Inferior parietal cortex (tissue), 1 donor: ENCODE measurements around the gene BRSK2.

Source experiments
- DNase-seq: peaks from one replicate; pipeline ENCODE4 v3.0.0-alpha.2; 2016; ENCODE audit errors: extremely low spot score

BRSK2 gene

DNA sequence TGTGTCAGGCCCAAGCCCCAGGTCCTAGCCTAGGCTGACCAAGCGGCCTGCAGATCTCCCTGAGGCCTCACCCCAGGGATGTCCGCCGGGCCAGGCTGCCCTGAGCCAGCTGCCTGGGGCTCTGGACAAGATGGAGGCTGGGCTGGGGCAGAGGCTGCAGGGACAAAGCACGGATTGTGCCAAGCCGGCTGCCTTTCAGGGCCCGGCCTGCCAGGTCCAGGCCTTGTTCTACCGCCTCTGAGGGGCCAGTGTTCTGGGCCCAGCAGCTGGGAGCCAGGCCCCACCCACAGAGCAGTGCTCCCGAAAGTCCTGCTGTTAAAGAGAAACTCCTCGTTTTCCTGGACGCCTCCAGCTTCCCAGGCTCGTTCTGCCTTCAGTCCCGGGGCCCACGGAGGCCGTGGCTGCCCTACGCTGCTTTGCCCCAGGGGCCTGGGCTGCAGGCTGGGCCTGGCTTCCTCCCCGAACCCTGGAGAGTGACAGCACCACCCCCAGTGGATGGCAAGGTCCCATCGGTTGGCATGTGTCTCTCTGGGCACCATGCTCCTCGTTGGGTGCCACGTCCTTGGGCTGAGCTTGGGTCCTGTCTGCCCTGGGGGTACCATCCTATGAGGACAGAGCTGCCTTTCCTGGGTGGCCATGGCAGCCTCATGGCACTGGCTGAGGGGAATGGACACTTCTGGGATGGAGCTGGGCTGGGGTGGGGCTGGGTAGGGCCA lies 7.6 kb downstream of the BRSK2 start:
- DNase-seq: peak; percentile 85

DNA sequence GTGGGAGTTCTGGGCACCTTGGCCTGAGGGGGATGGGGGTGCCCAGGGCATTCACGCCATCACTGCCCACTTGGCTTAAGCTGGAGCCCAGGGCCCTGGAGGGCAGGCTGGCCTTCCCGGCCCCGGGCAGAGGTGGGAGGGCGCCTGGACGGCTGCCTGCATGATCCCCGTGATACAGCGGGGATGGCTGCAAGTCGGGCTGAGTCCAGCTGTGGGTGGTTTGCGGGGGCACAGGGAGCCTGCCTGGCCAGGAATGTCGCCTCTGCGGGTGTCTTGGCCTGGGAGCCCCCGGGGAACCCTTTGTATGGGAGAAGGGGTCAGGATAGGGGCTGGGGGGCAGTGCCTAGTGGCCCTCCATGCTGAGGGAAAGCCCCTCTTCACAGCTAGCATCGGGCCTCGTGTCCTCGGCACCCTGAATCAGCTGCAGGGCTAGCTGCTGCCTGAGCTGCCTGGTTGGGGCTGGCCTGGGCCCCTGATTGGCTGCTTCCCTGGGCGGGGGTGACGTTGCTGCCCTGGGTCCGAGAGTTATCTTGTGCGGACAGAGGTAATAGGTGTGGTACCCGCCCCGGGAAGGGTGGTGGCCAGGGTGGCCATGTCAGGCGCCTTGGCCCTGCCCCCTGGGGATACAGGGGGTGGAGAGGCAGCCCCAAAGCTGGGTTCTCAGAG lies 8.3 kb downstream of the BRSK2 start:
- no peak for DNase-seq

DNA sequence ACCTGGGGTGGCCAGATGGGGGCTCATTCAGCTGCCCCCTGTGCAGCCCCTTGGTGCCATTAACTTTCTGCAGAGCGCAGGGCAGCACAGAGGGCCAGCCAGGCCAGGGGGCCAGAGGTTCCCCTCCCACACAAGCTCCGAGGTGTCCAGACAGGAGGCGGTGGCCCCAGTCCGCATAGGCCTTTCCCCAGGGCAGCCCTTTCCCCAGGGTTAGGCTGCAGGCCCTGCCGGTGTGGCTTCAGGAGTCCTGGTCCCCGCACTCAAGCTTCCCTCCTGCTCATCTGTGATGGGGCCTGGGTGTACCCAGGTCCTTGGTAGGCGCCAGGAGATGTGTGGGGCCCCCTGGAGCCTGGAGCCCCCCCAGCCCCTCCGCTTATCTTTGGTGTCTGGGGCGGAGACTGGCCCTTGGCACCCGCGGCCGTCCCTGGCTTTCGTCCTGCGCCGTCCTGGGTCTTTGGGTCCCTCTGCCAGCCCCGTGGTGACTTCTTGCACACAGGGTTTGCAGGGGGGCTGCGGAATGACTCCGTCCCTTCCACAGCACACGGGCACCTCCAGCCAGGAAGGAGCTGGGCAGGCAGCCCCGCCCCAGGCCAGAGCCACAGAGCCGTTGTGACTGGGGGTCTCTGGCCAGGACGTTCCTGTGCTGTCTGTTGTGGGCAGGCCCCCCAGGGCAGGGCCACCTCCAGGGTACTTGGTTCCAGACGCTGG lies 8.9 kb downstream of the BRSK2 start:
- DNase-seq: no peak

DNA sequence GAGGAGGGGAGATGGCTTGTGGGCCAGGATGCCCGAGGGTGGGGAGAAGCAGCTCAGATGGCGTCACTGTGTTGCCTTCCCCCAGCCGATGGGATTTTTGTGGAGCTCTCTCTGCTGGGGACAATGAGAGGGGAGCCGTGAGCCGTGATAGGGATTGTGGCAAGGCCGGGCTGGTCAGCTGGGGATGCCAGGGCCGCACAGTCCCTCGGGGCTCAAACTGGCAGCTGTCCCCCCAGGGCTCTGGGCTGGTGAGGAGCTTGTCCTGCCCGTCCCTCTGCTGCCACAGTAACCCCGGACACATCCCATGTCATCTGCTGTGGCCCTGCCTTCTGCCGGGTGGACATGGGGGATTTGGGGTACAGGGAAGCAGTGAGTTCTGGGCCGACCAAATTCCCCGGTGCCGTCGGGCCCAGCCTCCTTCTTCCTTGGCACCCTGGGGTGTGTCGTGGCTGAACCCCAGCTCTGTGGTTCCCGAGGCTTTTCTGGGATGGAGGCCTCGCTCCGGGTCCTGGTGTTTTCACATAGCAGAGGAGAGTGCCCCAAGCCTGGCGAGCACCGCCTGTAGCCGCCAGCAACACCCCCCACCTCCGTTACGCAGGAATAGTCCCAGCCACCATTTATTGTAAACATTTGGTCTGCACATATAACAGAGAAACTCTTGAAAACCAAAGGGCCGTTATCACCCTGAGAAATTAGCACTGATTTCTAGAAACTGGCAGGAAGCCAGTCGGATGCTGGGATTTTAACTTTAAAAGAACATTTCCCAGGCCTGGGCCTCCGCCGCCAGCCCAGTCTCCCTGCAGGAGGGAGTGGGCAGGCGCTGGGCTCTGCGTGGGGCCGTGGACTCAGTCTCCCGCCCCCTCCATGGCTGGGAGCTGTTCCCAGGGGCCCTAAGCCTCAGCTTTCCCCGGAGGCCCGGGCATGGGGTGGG lies 9.9 kb downstream of the BRSK2 start:
- DNase-seq: no peak

DNA sequence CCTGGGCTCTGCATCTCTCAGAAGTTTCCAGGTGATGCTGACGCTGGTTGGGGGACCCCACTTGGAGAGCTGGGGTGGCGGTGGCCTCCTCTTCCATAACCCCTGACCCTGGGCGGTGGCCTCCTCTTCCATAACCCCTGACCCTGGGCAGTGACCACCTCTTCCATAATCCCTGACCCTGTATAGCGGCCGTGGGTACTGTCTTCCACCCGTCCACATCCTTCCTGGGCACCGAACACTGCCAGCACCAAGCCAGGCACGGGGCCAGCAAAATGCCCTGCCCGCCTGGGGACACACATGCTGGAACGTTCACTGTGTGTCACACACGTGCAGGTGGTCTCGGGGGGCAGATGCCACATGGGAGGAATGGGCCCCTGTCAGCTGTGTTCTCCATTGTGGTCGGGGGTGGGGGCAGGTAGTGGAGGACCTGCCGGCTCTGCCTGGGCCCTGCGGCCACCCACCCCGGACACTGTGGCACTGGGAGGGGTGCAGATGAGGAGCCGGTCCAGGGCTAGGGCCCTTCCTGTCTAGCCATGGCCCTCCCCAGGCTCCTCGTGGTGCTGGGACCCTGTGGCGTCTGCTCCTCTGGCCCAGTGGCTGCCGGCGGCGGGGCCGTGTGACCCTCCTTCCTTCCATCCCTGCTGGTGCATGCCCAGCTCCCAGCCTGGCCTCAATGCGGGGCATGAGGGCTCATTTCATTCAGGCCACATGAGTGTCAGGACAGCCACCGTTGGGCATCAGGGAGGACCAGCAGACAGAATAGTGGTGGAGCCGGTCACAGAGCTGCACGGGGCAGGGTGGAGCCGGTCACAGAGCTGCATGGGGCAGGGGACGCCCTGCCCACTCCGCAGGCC lies 10.8 kb downstream of the BRSK2 start:
- no peak for DNase-seq

DNA sequence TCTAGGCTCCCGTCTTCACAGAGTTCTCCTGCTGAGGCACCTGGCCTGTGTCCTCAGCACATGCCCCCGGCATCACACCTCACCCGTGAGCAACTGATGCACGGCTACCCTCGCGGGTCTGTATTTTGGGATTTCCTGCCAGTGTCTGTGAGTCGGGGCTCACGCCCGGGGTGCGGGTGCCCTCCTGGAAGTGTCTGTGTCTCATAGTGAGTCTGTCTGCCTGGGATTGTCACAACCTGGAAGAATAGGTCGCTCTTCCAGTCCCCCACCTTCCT lies 11.4 kb downstream of the BRSK2 start:
- DNase-seq: no peak

DNA sequence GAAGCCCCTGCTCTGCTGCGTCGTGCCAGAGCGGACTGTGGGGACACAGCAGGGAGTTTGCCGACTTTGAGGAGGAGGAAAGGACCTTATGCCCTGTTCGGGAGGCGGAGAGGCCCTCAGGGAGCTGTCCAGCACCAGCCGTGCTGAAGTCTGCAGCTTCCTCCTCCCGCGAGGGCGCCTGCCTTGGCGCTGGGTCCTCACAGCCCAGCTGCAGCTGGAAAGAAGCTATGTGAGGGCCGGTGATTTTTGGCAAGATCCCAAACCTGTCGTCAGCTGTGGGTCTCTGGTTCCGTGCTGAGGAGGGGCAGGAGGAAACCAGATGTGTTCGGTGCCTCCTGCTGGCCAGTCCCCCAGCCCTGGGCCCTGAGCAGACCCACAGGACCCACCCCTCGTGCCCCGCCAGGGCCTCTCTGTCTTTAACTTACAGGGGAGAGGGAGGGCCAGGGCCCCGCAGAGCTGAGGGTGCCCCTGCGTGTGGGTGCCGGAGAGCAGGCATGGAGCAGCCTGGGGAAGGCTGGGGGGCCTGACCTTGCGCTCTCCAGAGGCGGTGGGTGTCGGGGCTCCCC lies 12.0 kb downstream of the BRSK2 start:
- peak; percentile 72 for DNase-seq

DNA sequence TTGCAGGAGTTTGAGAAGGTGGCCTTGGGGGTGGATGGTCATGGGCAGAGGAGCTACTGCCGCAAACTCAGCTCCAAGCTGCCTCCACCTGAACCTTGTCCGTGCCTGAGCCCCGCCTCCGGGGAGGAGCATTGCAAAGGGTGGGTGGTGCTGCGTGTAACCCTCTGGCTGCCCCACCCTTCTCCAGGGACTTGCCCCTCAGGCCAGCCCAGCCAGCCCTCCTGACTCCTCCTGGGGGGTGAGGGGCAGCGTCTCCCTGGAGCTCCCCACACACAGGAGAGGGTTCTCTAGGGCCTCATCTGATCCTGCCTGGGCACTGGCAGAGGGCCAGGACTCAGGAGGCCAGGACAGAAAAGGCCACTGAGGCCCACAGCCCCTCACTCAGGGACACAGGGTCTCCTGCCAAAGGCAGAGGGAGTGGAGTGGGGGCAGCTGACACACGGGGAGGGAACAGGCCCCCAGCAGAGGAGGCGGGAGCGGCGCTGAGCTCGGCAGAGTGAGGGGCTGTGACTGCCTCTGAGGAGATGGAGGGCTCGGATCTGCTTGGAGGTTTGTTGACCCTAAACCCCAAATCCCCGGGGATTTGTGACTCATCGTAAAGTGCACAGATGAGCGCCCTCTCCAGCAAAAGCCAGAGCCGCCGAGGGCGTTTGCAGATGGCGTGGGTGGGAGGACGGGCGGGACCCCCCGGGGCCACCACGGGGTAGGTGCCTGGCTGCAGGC lies 12.8 kb downstream of the BRSK2 start:
- DNase-seq: no peak

DNA sequence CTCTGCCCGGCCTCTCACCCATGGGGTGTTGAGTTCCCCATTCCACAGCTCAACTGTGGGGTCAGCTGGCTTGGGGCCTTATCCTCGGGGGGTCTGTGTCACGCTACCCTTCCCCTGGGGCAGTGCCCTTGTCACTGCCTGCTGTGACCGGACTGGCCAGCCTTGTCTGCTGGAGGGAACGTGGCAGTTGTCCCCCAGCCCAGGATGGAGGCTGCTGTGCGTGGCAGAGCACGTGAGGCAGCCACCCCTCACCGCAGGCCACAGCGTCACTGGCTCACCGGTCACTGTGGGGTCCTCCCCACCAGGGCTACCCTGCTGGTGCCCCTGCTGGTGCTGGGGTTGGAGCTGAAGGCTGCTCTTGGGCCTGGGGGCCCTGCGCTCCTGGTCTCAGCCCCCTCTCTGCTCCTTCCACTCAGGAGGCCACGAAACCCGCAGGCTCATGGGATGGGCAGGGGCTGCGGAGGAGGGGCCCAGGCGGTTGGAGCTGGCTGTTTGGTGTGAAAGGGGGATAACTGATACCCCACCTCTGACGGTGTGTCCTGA lies 13.4 kb downstream of the BRSK2 start:
- DNase-seq: no peak

DNA sequence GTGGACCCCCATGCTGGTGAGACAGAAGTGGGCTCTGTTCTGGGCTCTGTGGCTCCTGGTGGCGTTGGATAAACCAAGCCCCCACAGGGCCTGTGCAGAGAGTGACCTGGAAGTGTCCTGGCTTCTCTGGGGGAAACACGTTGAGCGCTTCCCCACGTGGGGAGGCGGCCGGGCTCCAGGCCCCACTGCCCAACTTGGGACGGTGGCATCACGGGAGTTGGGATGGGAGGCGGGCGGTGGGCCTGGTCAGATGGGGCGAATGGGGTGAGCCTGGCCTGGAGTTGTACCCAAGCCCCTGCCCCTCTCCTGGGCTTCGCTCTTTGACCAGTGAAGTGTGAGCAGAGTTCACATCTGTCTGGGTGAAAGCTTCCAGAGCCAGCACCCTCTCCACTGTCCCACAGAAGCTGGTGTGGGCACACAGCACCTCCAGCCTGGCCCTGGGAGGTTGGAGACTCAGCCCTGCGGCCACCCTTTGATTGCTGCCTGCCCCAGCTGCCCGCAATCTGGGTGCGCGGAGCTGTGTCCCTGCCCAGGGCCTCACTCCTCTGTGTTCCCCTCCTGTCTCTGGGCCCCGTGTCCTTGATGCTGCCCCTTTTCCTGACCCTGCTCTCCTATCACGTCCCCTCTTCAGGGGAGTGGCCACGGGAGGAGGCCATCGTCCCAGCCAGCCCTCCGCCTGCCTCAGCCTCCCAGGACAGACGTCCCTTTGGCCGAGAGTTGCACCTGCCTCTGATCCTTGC lies 14.2 kb downstream of the BRSK2 start:
- DNase-seq: no peak

DNA sequence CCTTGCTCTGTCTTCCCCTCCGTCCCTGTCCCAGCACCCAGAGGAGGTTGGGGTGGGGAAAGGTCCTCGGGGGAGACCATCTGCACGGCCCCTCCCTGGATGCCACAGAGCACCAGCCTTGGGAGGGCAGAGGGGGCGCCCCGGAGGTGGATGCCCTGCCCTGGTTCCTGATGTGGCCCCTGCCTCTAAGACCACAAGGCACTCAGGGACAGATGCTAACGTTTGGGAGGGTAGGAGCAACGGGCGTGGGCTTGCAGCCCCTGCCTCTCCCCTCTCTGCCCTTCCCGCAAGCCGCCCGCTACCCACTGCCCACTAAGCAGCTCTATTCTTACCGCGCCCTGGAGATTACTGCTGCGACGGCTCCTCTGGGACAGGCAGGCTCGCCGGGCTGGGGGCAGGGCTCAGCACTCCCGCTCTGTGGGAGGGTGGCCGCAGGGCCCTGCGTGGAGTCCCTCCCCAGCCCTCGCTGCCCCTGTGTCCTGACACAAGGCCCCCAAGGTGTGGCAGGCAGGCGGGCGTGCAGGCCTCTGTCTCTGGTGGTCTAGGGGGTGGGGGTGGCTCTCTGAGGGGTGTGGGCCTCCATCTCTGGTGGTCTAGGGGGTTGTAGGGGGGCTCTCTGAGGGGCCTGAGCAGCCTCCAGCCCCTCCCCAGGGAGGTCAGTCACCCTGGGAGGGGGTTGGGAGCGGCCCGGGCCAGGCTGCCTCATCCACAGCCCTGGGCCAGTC lies 14.9 kb downstream of the BRSK2 start:
- no peak for DNase-seq

DNA sequence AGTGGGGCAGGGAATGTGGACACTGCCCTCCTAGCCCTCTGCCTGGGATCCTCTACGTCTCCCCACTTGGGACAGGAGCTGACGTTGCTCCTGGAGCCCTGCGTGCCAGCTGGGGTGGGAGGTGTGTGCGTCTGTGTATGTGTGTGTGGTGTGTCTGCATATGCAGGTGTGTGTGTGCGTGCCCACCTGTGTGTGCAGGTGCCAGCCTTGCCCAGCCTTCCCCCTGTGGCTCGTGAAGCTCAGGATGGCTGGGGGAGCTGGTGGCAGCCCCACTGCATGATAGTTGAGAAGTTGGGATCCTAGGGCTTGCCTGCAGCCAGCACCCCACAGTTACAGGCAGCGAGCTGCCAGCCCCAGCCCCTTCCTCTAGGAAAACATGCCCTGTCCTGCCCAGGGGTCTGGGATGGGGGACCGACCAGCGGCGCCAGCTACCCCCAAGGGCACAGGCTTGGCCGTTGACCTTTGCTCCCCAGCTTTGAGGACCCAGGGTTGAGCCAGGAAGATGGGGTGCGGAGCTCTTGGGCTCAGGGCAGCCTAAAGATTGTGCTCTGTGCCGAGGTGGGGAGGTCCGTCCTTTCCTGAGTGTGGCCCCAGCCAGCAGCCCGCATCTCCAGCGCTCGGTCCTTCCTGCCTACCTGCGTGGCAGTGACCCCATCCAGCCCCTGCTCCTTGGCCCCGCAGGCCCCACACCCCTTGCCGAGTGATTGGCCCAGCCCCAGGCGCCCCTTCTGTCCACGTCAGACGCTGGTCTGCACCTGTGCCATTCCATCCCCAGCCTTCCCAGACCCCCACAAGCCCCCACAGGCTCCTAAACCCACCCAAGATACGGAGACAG lies 15.7 kb downstream of the BRSK2 start:
- DNase-seq: no peak

DNA sequence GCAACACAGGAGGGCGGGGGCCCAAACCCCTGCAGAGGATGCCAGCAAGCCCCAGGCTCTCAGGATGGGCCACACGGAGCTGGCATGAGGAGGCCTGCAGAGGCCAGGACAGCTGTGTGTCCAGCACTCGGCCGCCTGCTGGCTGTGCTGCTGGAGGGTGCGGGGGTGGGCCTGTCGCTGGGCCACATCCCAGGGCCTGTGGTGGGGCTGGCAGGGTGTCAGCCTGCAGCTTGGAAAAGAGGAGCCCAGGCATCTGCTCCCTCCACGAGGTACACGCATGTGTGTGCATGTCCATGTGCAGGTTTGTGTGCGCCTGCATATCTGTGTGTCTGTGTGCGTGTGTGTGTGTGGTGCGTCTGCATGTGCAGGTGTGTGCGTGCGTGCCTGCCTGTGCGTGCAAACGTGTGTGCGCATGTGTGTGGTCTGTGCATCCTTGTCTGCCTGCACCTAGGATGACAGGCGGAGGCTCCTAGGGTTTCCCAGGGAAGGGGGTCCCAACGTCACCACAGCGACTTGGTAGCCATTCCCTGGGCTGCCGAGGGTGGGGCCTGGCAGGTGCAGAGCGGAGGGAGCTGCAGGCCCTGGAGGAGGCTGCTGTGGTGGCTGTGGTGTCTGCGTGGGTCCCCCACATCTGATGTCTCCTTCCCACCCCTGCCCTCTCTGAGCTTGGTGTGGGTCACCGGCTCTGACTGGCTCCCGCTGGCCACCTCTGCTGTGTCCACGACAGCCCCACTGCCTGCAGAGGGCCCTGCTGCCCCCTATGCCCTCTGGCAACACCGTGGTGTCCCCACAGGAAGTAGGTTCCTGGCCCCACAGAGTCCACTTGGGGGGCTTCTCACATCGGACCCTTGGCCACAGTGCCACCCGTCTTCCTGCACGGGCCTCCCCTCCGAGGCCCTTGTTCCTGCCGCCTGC lies 17.1 kb downstream of the BRSK2 start:
- no peak for DNase-seq

DNA sequence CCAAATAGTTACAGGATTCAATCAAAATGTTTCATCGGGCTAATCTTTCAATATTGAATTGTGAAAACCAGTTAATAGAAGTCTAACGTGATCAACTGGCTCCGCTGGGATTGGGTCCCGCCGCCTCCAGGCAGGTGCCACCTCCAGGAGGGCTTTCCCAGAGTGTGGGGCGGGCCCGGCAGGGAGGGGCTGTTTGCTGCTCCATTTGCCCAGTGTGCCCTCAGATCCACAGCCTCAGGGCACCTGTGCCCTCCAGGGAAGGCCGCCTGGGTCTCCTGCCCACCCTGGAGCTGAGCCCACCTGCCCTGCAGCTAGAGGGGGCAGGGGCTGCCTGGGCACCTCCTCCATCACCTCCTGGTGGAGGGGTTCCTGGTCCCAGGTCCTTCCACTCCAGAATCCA lies 17.9 kb downstream of the BRSK2 start:
- no peak for DNase-seq

DNA sequence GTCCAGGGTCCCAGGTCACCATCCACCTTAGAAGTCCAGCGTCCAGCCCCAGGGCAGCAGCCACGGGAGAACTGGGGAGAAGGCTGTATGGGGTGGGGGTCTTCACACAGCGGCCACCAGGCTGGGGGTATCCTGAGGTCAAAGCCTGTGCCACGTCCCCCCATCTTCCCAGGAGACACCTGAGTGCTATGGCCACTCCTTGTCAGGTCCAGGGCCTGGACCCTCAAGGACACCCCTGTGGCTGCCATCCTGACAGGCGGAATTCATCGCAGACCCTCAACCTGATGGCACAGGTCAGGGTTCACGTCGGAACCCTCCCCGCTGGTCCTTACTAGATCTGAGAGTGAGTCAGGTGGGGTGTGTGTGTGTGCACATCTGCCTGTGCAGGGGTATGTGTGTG lies 18.6 kb downstream of the BRSK2 start:
- no peak for DNase-seq

DNA sequence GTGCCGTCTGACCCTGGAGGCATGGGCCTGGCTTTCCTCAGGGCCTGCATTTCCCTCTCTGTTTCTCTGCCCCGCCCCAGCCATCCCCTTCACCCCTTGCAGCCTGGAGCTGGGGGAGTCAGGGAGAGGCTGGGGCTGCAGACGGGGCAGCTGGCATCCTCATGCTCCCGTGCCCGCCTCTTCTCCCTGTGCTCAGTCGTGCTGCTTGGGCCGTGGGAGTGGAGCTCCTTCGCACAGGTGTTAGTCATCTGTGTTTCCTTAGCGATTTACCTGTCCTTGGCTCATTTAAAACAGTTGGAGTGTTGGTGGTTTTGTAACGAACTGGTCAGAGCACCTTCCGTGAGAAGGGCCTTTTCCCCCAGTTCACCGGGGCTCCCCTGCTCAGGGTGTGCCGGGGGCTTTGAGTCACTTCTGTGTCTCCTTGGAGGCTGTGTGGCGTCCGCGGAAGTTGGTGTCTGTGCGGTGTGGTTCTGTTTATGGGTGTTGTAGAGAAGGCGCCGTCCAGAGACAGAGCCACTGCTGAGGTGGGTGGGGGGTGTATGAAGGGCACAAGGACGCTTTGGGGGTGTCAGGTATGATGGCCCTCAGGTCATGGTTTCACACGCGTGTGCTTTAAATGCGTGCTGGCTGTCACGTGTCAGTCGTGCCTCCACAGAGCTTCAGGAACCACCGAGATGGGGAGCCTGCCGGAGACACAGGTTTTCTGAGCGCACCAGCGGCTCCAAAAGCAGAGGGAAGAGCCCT lies 19.5 kb downstream of the BRSK2 start:
- no peak for DNase-seq
